A673 (cell line): ENCODE results near the gene ADARB2. TPM values are rescaled to one million over a fixed set of nuclear protein-coding genes. Genes with fewer than 3 reads are reported as not detected.

Experiments used
- BruUV-seq: library from RNA; stranded (reverse); fragments of 400-500 nt; replicated peaks from 2 replicates; lab custom pipeline; 2021; lab: Mats Ljungman, UMichigan
- CTCF ChIA-PET: fragments of 300-600 bp; sonication (Branson Sonifier 250); formaldehyde crosslinking; loops from one replicate; lab custom pipeline; 2022; ENCODE audit warnings: antibody characterized with exemption; lab: Charles Lee
- POLR2A ChIA-PET: fragments of 300-600 bp; sonication (Branson Sonifier 250); formaldehyde crosslinking; loops from one replicate; lab custom pipeline; 2022; ENCODE audit warnings: antibody characterized with exemption; ENCODE audit not compliant: low non-redundant PET; lab: Charles Lee
- DNase-seq: peaks from one replicate; pipeline ENCODE4 v3.0.0-alpha.2; 2015; ENCODE audit warnings: low spot score
- H3K27ac ChIP-seq: fragments of 200-600 bp; sonication (generic); 2 replicates; pipeline ENCODE4 v1.5.1; 2016; ENCODE audit warnings: mixed run types, low read depth, mild to moderate bottlenecking, mixed read lengths, antibody characterized with exemption, low read length; ENCODE audit not compliant: poor library complexity, severe bottlenecking
- H3K27me3 ChIP-seq: fragments of 200-600 bp; sonication (generic); replicated peaks from 2 replicates; pipeline ENCODE4 v1.6.1; 2017; ENCODE audit warnings: mixed run types, low read depth, mild to moderate bottlenecking, mixed read lengths, antibody characterized with exemption, low read length; ENCODE audit not compliant: insufficient read depth, poor library complexity
- H3K36me3 ChIP-seq: fragments of 200-600 bp; sonication (generic); 2 replicates; pipeline ENCODE4 v1.6.1; 2016; ENCODE audit warnings: mixed run types, mild to moderate bottlenecking, mixed read lengths, antibody characterized with exemption, low read length; ENCODE audit not compliant: insufficient read depth, poor library complexity, severe bottlenecking
- H3K4me1 ChIP-seq: fragments of 200-600 bp; sonication (generic); 2 replicates; pipeline ENCODE4 v1.6.1; 2017; ENCODE audit warnings: mixed run types, mild to moderate bottlenecking, mixed read lengths, antibody characterized with exemption, low read length; ENCODE audit not compliant: insufficient read depth, poor library complexity, severe bottlenecking
- H3K4me3 ChIP-seq: fragments of 200-600 bp; sonication (generic); 2 replicates; pipeline ENCODE4 v1.5.1; 2016; ENCODE audit warnings: low read depth, mixed run types, mild to moderate bottlenecking, mixed read lengths, low read length; ENCODE audit not compliant: poor library complexity, severe bottlenecking
- H3K9me3 ChIP-seq: fragments of 200-600 bp; sonication (generic); 2 replicates; pipeline ENCODE4 v1.6.1; 2016; ENCODE audit warnings: mixed run types, low read depth, mild to moderate bottlenecking, mixed read lengths, antibody characterized with exemption, low read length; ENCODE audit not compliant: poor library complexity, severe bottlenecking
- CTCF ChIP-seq: fragments of 300-800, 200-600 bp; sonication (generic); conservative IDR thresholded peaks from 2 replicates; pipeline ENCODE4 v1.5.1; 2017; ENCODE audit warnings: low read depth, mild to moderate bottlenecking, antibody characterized with exemption, low read length, moderate library complexity, mixed read lengths
- EZH2 ChIP-seq: fragments of 200-600 bp; sonication (generic); IDR thresholded peaks from 2 replicates; pipeline ENCODE4 v1.6.1; 2017; ENCODE audit warnings: borderline replicate concordance, low read depth, mild to moderate bottlenecking, mixed read lengths, antibody characterized with exemption, low read length; ENCODE audit not compliant: poor library complexity, severe bottlenecking
- intact Hi-C: fragments of 100-400 bp; cut with micrococcal nuclease; formaldehyde crosslinking; loops from one replicate; pipeline ENCODE4 v1.10.0; 2022; ENCODE audit not compliant: unreplicated experiment
- total RNA-seq: library from RNA; stranded (reverse); gene quantifications from 2 replicates; pipeline ENCODE4 v1.2.3, GENCODE V29; 2021

The ADARB2 gene
- total RNA-seq, 1 experiment from 2014 or later = not detected

DNA sequence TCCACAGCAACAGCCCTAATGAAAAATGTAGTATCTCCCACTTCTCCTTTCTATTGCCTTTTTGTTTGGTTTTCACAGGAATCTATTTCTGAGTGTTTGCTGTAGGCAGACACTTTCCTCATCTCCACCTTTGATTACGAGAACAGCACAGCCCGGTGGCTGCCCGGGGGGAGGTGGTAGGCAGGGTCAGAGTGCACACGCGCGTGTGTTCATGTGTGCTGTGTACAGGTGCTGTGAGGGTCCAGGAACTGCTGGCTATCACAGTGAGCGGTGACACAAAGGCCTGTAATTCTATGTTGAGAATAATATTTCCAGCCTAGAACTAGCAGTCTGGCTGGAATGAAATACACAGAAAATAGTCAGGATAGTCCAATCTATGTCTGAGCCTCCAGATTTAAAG is 212.8 kb downstream of the ADARB2 start:
- H3K27ac ChIP-seq = no peak overlapping the region
- POLR2A ChIA-PET = no interaction called here
- no peaks in the 10 kb centered on the region for H3K4me1 ChIP-seq
- no TSS peak for BruUV-seq
- H3K4me3 ChIP-seq = no peak overlapping the region
- no peak for DNase-seq
- no peaks in the 10 kb centered on the region for H3K9me3 ChIP-seq
- no peak for TF ChIP-seq CTCF
- TF ChIP-seq EZH2 = no peak
- intact Hi-C loops = no loop called here
- CTCF ChIA-PET = no interaction called here
- H3K27me3 ChIP-seq = peaks cover 79% of the 10 kb centered on the region
- H3K36me3 ChIP-seq = no peaks in the 10 kb centered on the region

DNA sequence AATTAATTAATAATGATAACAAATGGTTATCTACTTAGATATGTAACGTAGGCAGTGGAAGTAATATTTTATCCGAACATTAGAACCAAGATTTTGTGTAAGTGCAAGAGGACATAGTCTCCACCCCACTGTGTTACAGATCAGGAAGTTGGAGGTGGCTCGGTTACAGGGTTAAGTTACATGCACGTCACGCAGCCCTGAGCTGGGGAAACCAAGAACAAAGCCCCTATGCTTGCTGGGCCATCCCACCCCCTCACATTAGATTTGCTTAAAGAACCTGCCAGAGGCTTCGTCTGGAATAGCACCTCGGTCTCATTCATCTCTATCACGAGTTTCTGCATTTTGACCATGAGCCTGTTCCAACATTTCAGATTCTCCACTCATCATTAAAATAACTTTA is 214.1 kb downstream of the ADARB2 start:
- H3K27me3 ChIP-seq = peaks cover 83% of the 10 kb centered on the region
- no peaks in the 10 kb centered on the region for H3K9me3 ChIP-seq
- H3K4me1 ChIP-seq = no peaks in the 10 kb centered on the region
- TF ChIP-seq EZH2 = no peak
- no peak for TF ChIP-seq CTCF
- ChIA-PET CTCF (no interaction called here), POLR2A (no interaction called here)
- no peak overlapping the region for H3K4me3 ChIP-seq
- no TSS peak for BruUV-seq
- intact Hi-C loops = no loop called here
- no peaks in the 10 kb centered on the region for H3K36me3 ChIP-seq
- no peak overlapping the region for H3K27ac ChIP-seq
- no peak for DNase-seq

GRCh38 chr10:1522237-1522636 is 215.1 kb downstream of the ADARB2 start:
- BruUV-seq = no TSS peak
- CTCF ChIA-PET = no interaction called here
- TF ChIP-seq EZH2 (no peak), CTCF (no peak)

More at GRCh38 chr10:1522237-1522636, 215.1 kb downstream of the ADARB2 start:
- Histone ChIP-seq H3K36me3 (no peaks in the 10 kb centered on the region), H3K27me3 (peaks cover 83% of the 10 kb centered on the region), H3K4me1 (no peaks in the 10 kb centered on the region), H3K4me3 (no peak overlapping the region), H3K27ac (no peak overlapping the region), H3K9me3 (no peaks in the 10 kb centered on the region)
- POLR2A ChIA-PET = no interaction called here
- intact Hi-C loops = no loop called here
- DNase-seq = no peak
